GM21367 (cell line): ENCODE measurements around the gene GHITM.
A peak's percentile ranks its signal among the peaks of the same experiment; 100 is the strongest.
"Not testable (repeated sequence)": the region's sequence is repeated elsewhere in the genome, so short reads cannot be mapped to it uniquely, and the experiment has no call there.

Experiments used
- ATAC-seq: cut with Tn5 transposase; IDR thresholded peaks from one replicate; pipeline ENCODE4 v1.9.1; 2021; ENCODE audit not compliant: unreplicated experiment

The GHITM gene

GRCh38 chr10:84139126-84140035 lies at the start of gene GHITM:
Gene GHITM (plus strand): TSS chr10:84139509. CDS start chr10:84141501, 1,992 bp downstream.
- peak; percentile 99 for ATAC-seq

- ATAC-seq: no peak
These were observed 43.4 kb upstream of the GHITM start for GRCh38 chr10:84095811-84096497.

- no peak for ATAC-seq
These were observed 41.4 kb upstream of the GHITM start for GRCh38 chr10:84097787-84098353.

- ATAC-seq: no peak
These were observed 40.6 kb upstream of the GHITM start for GRCh38 chr10:84098667-84099066.

- no peak for ATAC-seq
These were observed 38.3 kb upstream of the GHITM start for GRCh38 chr10:84101042-84101441.

GRCh38 chr10:84108797-84109196 lies 30.5 kb upstream of the GHITM start:
- ATAC-seq: no peak

- not testable (repeated sequence) for ATAC-seq
These were observed 29.5 kb upstream of the GHITM start for GRCh38 chr10:84109772-84110171.

GRCh38 chr10:84113468-84113867 lies 25.8 kb upstream of the GHITM start:
- ATAC-seq: not testable (repeated sequence)

- no peak for ATAC-seq
These were observed 25.1 kb upstream of the GHITM start for GRCh38 chr10:84114088-84114667.

GRCh38 chr10:84117204-84117603 lies 22.1 kb upstream of the GHITM start:
- ATAC-seq: not testable (repeated sequence)

GRCh38 chr10:84117686-84118394 lies 21.5 kb upstream of the GHITM start:
- ATAC-seq: no peak

- no peak for ATAC-seq
These were observed 20.8 kb upstream of the GHITM start for GRCh38 chr10:84118395-84119006.

- no peak for ATAC-seq
These were observed 15.9 kb upstream of the GHITM start for GRCh38 chr10:84123362-84123761.

GRCh38 chr10:84125910-84126784 lies 13.2 kb upstream of the GHITM start:
- ATAC-seq: not testable (repeated sequence)

- no peak for ATAC-seq
These were observed 12.5 kb upstream of the GHITM start for GRCh38 chr10:84126785-84127167.

GRCh38 chr10:84135836-84136235 lies 3.5 kb upstream of the GHITM start:
- no peak for ATAC-seq

GRCh38 chr10:84137811-84138210 lies 1.5 kb upstream of the GHITM start:
- no peak for ATAC-seq

GRCh38 chr10:84138478-84139125 lies 707 bp upstream of the GHITM start:
- no peak for ATAC-seq

- ATAC-seq: no peak
These were observed 699 bp downstream of the GHITM start for GRCh38 chr10:84140036-84140379.
